Aortic smooth muscle cell (primary cell): ENCODE data around the gene RTKN2. TPM values are rescaled to one million over a fixed set of nuclear protein-coding genes. Genes with fewer than 3 reads are reported as not detected.

Experiments used
- total RNA-seq: library from RNA; depleted of rRNA; stranded (reverse); fragments of >200 nt; gene quantifications from 2 replicates; pipeline ENCODE4 v1.2.3, GENCODE V29; 2014

Gene RTKN2, protein sequence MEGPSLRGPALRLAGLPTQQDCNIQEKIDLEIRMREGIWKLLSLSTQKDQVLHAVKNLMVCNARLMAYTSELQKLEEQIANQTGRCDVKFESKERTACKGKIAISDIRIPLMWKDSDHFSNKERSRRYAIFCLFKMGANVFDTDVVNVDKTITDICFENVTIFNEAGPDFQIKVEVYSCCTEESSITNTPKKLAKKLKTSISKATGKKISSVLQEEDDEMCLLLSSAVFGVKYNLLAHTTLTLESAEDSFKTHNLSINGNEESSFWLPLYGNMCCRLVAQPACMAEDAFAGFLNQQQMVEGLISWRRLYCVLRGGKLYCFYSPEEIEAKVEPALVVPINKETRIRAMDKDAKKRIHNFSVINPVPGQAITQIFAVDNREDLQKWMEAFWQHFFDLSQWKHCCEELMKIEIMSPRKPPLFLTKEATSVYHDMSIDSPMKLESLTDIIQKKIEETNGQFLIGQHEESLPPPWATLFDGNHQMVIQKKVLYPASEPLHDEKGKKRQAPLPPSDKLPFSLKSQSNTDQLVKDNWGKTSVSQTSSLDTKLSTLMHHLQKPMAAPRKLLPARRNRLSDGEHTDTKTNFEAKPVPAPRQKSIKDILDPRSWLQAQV
- 2.9 and 5.0 TPM in 2 replicates for total RNA-seq

DNA sequence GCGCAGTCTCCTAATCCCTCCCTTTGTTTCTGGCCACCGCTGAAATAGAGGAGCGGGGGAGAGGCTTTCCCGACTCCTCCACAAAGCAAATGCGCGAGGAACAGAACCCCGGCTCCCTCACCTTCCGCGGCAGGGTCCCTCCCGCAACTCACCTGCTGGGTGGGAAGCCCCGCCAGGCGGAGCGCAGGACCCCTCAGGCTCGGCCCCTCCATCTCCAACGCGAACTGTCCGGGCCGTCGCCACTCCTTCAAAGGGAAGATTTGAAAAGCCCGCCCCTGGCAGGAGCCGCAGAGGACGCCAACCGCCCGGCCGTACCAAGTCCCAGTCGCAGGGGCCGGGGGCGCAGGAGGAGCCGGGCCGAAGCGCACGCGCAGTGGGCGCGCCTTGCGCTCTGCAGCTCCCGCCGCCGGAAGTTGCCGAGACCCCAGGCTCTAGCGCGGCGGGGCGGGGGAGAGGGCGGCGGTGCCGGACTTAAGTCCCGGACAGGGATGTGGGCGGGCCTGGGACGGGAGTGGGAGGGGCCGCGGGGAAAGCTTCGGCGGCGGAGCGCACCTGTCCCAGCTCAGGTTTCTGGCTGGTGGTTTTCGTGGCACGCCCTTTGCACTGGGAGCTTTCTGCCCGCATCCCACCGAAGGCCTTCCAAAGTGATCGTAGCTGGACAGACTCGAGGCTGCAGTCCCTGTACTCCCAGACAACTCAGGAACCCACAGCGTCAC lies at the start of gene RTKN2:
Gene RTKN2, minus strand, starts transcription at position 446 of the 716 bp plus-strand sequence. Its CDS starts 234 bp downstream, at position 212.

Other genes starting within 250 kb of the RTKN2 start
- 4.1 and 6.5 TPM in 2 replicates for gene ZNF365, start 105.5 kb upstream of the RTKN2 start, total RNA-seq